Panc1 (cell line): Measurements from ENCODE around the gene MC1R. TPM values are rescaled to one million over a fixed set of nuclear protein-coding genes. Genes with fewer than 3 reads are reported as not detected.

Experiments
- ATAC-seq: fragments of 200-7000 bp; cut with Tn5 transposase; 2 replicates; pipeline ENCODE4 v1.9.1; 2020; ENCODE audit warnings: mild to moderate bottlenecking, moderate library complexity
- BruUV-seq: library from RNA; stranded (reverse); fragments of 400-500 nt; replicated peaks from 2 replicates; lab custom pipeline; 2021; lab: Mats Ljungman, UMichigan
- CTCF ChIA-PET: fragments of 300-600 bp; sonication (Branson Sonifier 250); formaldehyde crosslinking; loops from one replicate; lab custom pipeline; 2022; ENCODE audit warnings: antibody characterized with exemption; lab: Charles Lee
- POLR2A ChIA-PET: fragments of 300-600 bp; sonication (Branson Sonifier 250); formaldehyde crosslinking; loops from one replicate; lab custom pipeline; 2022; ENCODE audit warnings: antibody characterized with exemption; lab: Charles Lee
- DNase-seq: peaks from one replicate; pipeline ENCODE4 v3.0.0-alpha.2; 2010; ENCODE audit warnings: low read depth, low spot score
- H3K27ac ChIP-seq: 2 replicates; pipeline ENCODE4 v1.5.1; 2011; ENCODE audit warnings: mild to moderate bottlenecking, low read length, inconsistent platforms
- H3K27me3 ChIP-seq: fragments of 200-500 bp; sonication (Bioruptor generic); 2 replicates; pipeline ENCODE4 v1.6.0; 2014; ENCODE audit warnings: low read length, inconsistent platforms; ENCODE audit not compliant: control insufficient read depth, insufficient read depth
- H3K36me3 ChIP-seq: fragments of 200-500 bp; sonication (Bioruptor generic); 2 replicates; pipeline ENCODE4 v1.5.1; 2014; ENCODE audit warnings: inconsistent platforms, mild to moderate bottlenecking, low read length, moderate library complexity; ENCODE audit not compliant: control insufficient read depth, insufficient read depth
- H3K4me1 ChIP-seq: 2 replicates; pipeline ENCODE4 v1.5.1; 2011; ENCODE audit warnings: inconsistent platforms, mild to moderate bottlenecking, low read length, moderate library complexity; ENCODE audit not compliant: control insufficient read depth, insufficient read depth
- H3K4me3 ChIP-seq, 2 experiments: 2 replicates each; pipeline ENCODE4 v1.5.1; 2011 to 2012; ENCODE audit warnings: low read depth in 2 of 2, low read length in 2 of 2, mild to moderate bottlenecking in 2 of 2, inconsistent platforms in 1 of 2, moderate library complexity in 1 of 2
- H3K9me3 ChIP-seq: fragments of 200-500 bp; sonication (Bioruptor generic); 2 replicates; pipeline ENCODE4 v1.5.1; 2014; ENCODE audit warnings: low read depth, mild to moderate bottlenecking, inconsistent platforms, low read length, moderate library complexity; ENCODE audit not compliant: control insufficient read depth, insufficient read depth
- CTCF ChIP-seq: fragments of 450-650 bp; IDR thresholded peaks from 2 replicates; pipeline ENCODE4 v1.5.1; 2017; ENCODE audit warnings: mild to moderate bottlenecking
- POLR2AphosphoS5 ChIP-seq: IDR thresholded peaks from 2 replicates; pipeline ENCODE4 v1.6.1; 2012; ENCODE audit warnings: mild to moderate bottlenecking, low read depth, low read length, moderate library complexity
- REST ChIP-seq, 2 experiments: IDR thresholded peaks; 2 replicates each; pipeline ENCODE4 v1.6.1; 2011 to 2012; ENCODE audit warnings: low read depth in 2 of 2, control low read depth in 1 of 2, low read length in 1 of 2, mild to moderate bottlenecking in 1 of 2, moderate library complexity in 1 of 2; ENCODE audit not compliant: insufficient read depth in 1 of 2
- SIN3A ChIP-seq: IDR thresholded peaks from 2 replicates; pipeline ENCODE4 v1.6.1; 2012; ENCODE audit warnings: low read depth, mild to moderate bottlenecking, low read length, moderate library complexity, borderline replicate concordance; ENCODE audit not compliant: insufficient read depth
- TCF7L2 ChIP-seq: IDR thresholded peaks from 2 replicates; pipeline ENCODE4 v1.6.1; 2011; ENCODE audit warnings: mild to moderate bottlenecking, low read depth, low read length, inconsistent platforms
- in situ Hi-C: cut with HindIII; loops from 2 replicates; pipeline ENCODE4 v1.10.0; 2016; ENCODE audit warnings: low sequenced_read_pairs, low pct_unique_long_range_greater_than_20kb
- intact Hi-C: fragments of 100-400 bp; cut with micrococcal nuclease; formaldehyde crosslinking; loops from one replicate; pipeline ENCODE4 v1.10.0; 2022; ENCODE audit not compliant: unreplicated experiment
- total RNA-seq: library from RNA; stranded (reverse); gene quantifications from one replicate; pipeline ENCODE4 v1.2.1, GENCODE V29; 2021; ENCODE audit not compliant: unreplicated experiment

Gene MC1R
- total RNA-seq, 1 experiment from 2014 or later: 8.7 TPM

GRCh38 chr16:89890886-89891657 is 27.6 kb upstream of the MC1R start:
- POLR2A ChIA-PET: no interaction called here
- ATAC-seq (no peak; the same call in 1 of the 2 replicates), DNase-seq (no peak)
- Histone ChIP-seq H3K4me1 (no peaks in the 10 kb centered on the region), H3K27ac (no peak overlapping the region), H3K9me3 (no peaks in the 10 kb centered on the region), H3K4me3 (no peak overlapping the region), H3K36me3 (peaks cover 7% of the 10 kb centered on the region), H3K27me3 (no peaks in the 10 kb centered on the region)
- BruUV-seq: no TSS peak
- in situ Hi-C loops: no loop called here
- intact Hi-C loops: no loop called here
- TF ChIP-seq POLR2AphosphoS5 (no peak), SIN3A (no peak), CTCF (no peak)
- CTCF ChIA-PET: no interaction called here

- Histone ChIP-seq H3K4me3 (no peak overlapping the region), H3K9me3 (no peaks in the 10 kb centered on the region), H3K27ac (no peak overlapping the region), H3K4me1 (no peaks in the 10 kb centered on the region), H3K36me3 (peaks cover 7% of the 10 kb centered on the region), H3K27me3 (no peaks in the 10 kb centered on the region)
- intact Hi-C loops: no loop called here
- ATAC-seq (no peak), DNase-seq (no peak)
- in situ Hi-C loops: no loop called here
- BruUV-seq: no TSS peak
- ChIA-PET POLR2A (no interaction called here), CTCF (no interaction called here)
- TF ChIP-seq SIN3A: no peak
These were observed 26.5 kb upstream of the MC1R start for GRCh38 chr16:89892055-89892630.

GRCh38 chr16:89892635-89893034 is 26.0 kb upstream of the MC1R start:
- in situ Hi-C loops (no loop called here), intact Hi-C loops (no loop called here)
- H3K27ac ChIP-seq: no peak overlapping the region
- no peak for DNase-seq
- no peaks in the 10 kb centered on the region for H3K4me1 ChIP-seq
- H3K4me3 ChIP-seq: no peak overlapping the region
- BruUV-seq: no TSS peak
- no peaks in the 10 kb centered on the region for H3K27me3 ChIP-seq
- ChIA-PET POLR2A (no interaction called here), CTCF (no interaction called here)
- ATAC-seq: no peak
- no peaks in the 10 kb centered on the region for H3K9me3 ChIP-seq
- H3K36me3 ChIP-seq: peaks cover 4% of the 10 kb centered on the region
- TF ChIP-seq POLR2AphosphoS5: no peak
- TF ChIP-seq CTCF: no peak
- TF ChIP-seq TCF7L2: no peak
- no peak for TF ChIP-seq REST (IDR thresholded peaks at IDR 0.05; ENCODE audit: insufficient read depth in 1 of 2, low read depth in 2 of 2, low read length in 1 of 2)
- TF ChIP-seq SIN3A: no peak
